HepG2 (cell line): Measurements from ENCODE around the gene ITGA2. TPM values are rescaled to one million over a fixed set of nuclear protein-coding genes. Genes with fewer than 3 reads are reported as not detected.
A peak's percentile ranks its signal among the peaks of the same experiment; 100 is the strongest.

Experiments
- ATAC-seq: fragments of 200-7000 bp; cut with Tn5 transposase; 3 replicates; pipeline ENCODE4 v1.9.1; 2020; ENCODE audit warnings: mild to moderate bottlenecking, moderate library complexity
- BruUV-seq: library from RNA; stranded (reverse); fragments of 400-500 nt; replicated peaks from 2 replicates; lab custom pipeline; 2021; lab: Mats Ljungman, UMichigan
- CTCF ChIA-PET: fragments of 300-600 bp; formaldehyde crosslinking; extraction: SDS; loops from one replicate; lab custom pipeline; 2021; ENCODE audit warnings: low total read pairs, inconsistent platforms, low intra/inter-chr PET ratio; lab: Yijun Ruan, JAX
- POLR2A ChIA-PET: fragments of 350-600 bp; sonication (Branson Sonifier 250); formaldehyde crosslinking; loops from one replicate; lab custom pipeline; 2020; ENCODE audit warnings: antibody characterized with exemption, inconsistent platforms; lab: Yijun Ruan, JAX
- DNase-seq: peaks from one replicate; pipeline ENCODE4 v3.0.0-alpha.2; 2015; ENCODE audit warnings: low spot score
- FAIRE-seq: peaks from 3 replicates; lab custom pipeline; 2011; peaks lifted over from hg19 to GRCh38; lab: Jason Lieb, UNC
- H2AFZ ChIP-seq: one replicate; pipeline ENCODE4 v1.6.1; 2011; ENCODE audit warnings: low read length, inconsistent platforms
- H3K27ac ChIP-seq: fragments of 300-600 bp; 3 replicates; pipeline ENCODE4 v1.8.0; 2011; ENCODE audit warnings: mixed run types, mild to moderate bottlenecking, mixed read lengths, low read length, inconsistent platforms; ENCODE audit not compliant: insufficient read depth; ENCODE audit errors: extremely low read length
- H3K27me3 ChIP-seq, 2 experiments: fragments of 200-600 bp in 1 of 2; 2 replicates in 1 of 2; 3 replicates in 1 of 2; pipeline versions ENCODE4 v1.6.0 to v1.8.0; 2011; ENCODE audit warnings: low read length in 2 of 2, mild to moderate bottlenecking in 2 of 2, moderate library complexity in 2 of 2, inconsistent platforms in 1 of 2; ENCODE audit not compliant: insufficient read depth in 2 of 2, control insufficient read depth in 1 of 2
- H3K36me3 ChIP-seq, 2 experiments: fragments of 200-600 bp in 1 of 2; replicated peaks in 1 of 2; 2 replicates in 1 of 2; 3 replicates in 1 of 2; pipeline versions ENCODE4 v1.5.1 to v1.8.0; 2011; ENCODE audit warnings: low read length in 2 of 2, inconsistent platforms in 1 of 2; ENCODE audit not compliant: insufficient read depth in 2 of 2, control insufficient read depth in 1 of 2
- H3K4me1 ChIP-seq: 2 replicates; pipeline ENCODE4 v1.5.1; 2012; ENCODE audit warnings: low read length, inconsistent platforms; ENCODE audit not compliant: insufficient read depth
- H3K4me2 ChIP-seq: 2 replicates; pipeline ENCODE4 v1.6.0; 2011; ENCODE audit warnings: low read depth, low read length, inconsistent platforms
- H3K4me3 ChIP-seq, 3 experiments: fragments of 200-600 bp in 1 of 3; sonication (generic), shearing (Covaris generic) in 1 of 3; replicated peaks in 1 of 3; 2 replicates each; pipeline ENCODE4 v1.5.1; 2011 to 2016; ENCODE audit warnings: low read length in 3 of 3, inconsistent platforms in 2 of 3, low read depth in 2 of 3, mild to moderate bottlenecking in 2 of 3, control low read depth in 1 of 3, mixed read lengths in 1 of 3; ENCODE audit not compliant: insufficient read depth in 1 of 3
- H3K79me2 ChIP-seq: one replicate; pipeline ENCODE4 v1.6.1; 2011; ENCODE audit warnings: low read length, inconsistent platforms; ENCODE audit not compliant: insufficient read depth
- H3K9ac ChIP-seq: 2 replicates; pipeline ENCODE4 v1.6.0; 2011; ENCODE audit warnings: mild to moderate bottlenecking, low read depth, low read length, inconsistent platforms; ENCODE audit not compliant: insufficient read depth
- H3K9me3 ChIP-seq: 2 replicates; pipeline ENCODE4 v1.5.1; 2012; ENCODE audit warnings: mild to moderate bottlenecking, low read length
- H4K20me1 ChIP-seq: 2 replicates; pipeline ENCODE4 v1.6.0; 2011; ENCODE audit warnings: inconsistent platforms, mild to moderate bottlenecking, low read length, moderate library complexity; ENCODE audit not compliant: insufficient read depth
- BRCA1 ChIP-seq: sonication (generic); formaldehyde crosslinking; IDR thresholded peaks from 2 replicates; pipeline ENCODE4 v1.4.0; 2020; ENCODE audit warnings: missing genetic modification reagents
- DBP ChIP-seq: sonication (generic); formaldehyde crosslinking; IDR thresholded peaks from 2 replicates; pipeline ENCODE4 v1.4.0; 2020; ENCODE audit warnings: missing genetic modification reagents; ENCODE audit errors: not compliant biosample characterization
- MZF1 ChIP-seq: sonication (generic); formaldehyde crosslinking; IDR thresholded peaks from 2 replicates; pipeline ENCODE4 v1.8.1; 2023; ENCODE audit warnings: mild to moderate bottlenecking, missing genetic modification reagents, borderline replicate concordance
- POLR2AphosphoS5 ChIP-seq: IDR thresholded peaks from 2 replicates; pipeline ENCODE4 v1.6.1; 2012; ENCODE audit warnings: low read depth, low read length
- RBFOX2 ChIP-seq: fragments of 200-400 bp; formaldehyde crosslinking; IDR thresholded peaks from 2 replicates; pipeline ENCODE4 v1.6.1; 2017; ENCODE audit warnings: low read depth, mild to moderate bottlenecking, low read length
- ZNF589 ChIP-seq: sonication (generic); formaldehyde crosslinking; conservative IDR thresholded peaks from 2 replicates; pipeline ENCODE4 v1.8.0; 2022; ENCODE audit warnings: mild to moderate bottlenecking, moderate library complexity, missing genetic modification reagents
- WGBS: methylation state at CpG from one replicate; pipeline ENCODE4 v1.1.6; 2017; ENCODE audit warnings: low lambda C conversion rate; 5-methylcytosine and 5-hydroxymethylcytosine counted together
- in situ Hi-C: cut with HindIII; loops from 2 replicates; pipeline ENCODE4 v1.10.0; 2017; ENCODE audit warnings: low pct_unique_long_range_greater_than_20kb; ENCODE audit not compliant: extremely low pct_ligation_motif_present
- intact Hi-C: fragments of 100-400 bp; cut with micrococcal nuclease; formaldehyde crosslinking; loops from one replicate; pipeline ENCODE4 v1.10.0; 2022; ENCODE audit not compliant: unreplicated experiment
- polyA plus RNA-seq, 8 experiments: library from polyadenylated mRNA; depleted of rRNA in 3 of 8; stranded (reverse) in 7 of 8; unstranded in 1 of 8; fragments of >200 nt; fragmentation: Illumina TruSeq in 4 of 8; extraction: Trizol in 4 of 8; gene quantifications; 2 replicates each; pipeline versions ENCODE4 v1.2.1 to v1.2.3, GENCODE V29; 2011 to 2016; ENCODE audit warnings: low read depth in 4 of 8, missing spikeins in 1 of 8, mixed read lengths in 1 of 8; ENCODE audit not compliant: insufficient read depth in 1 of 8
- total RNA-seq, 5 experiments: library from RNA; depleted of rRNA; stranded (reverse); fragments of >200 nt; fragmentation: Illumina TruSeq; extraction: Trizol; gene quantifications; 2 replicates each; pipeline ENCODE4 v1.2.3, GENCODE V29; 2016; ENCODE audit warnings: low read depth in 1 of 5
- TF ChIP-seq, protein P1 (sequence below): sonication (generic); formaldehyde crosslinking; IDR thresholded peaks from 2 replicates; pipeline ENCODE4 v1.4.0; 2020; ENCODE audit warnings: missing genetic modification reagents

Gene ITGA2
- total and polyA plus RNA-seq, 2 of the 13 experiments (the other 11 are each of a cell fraction or from before 2014, with no cell fraction given): 15.8 to 58.3 TPM

DNA sequence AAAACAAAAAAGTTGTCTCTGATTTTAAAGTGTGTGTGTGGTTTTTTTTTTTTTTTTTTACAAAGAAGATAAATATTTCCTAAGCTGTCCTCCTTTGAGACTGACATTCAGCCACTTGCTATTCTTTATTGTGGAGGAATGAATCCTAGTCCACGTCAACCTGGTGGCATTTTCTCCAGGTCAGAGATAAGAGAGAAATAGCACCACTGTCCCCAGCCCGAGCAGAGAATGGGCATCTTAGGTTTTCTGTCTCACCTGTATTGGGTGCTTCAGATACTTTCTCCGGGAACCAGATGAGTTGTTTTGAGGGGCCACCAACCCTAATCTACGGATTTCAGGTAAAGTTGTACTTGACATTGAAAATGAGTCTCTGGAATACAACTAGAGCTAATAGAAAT, 1.4 kb downstream of the ITGA2 start:
- peaks cover 5% of the 10 kb centered on the region; the same call in 1 of the 2 replicates for H4K20me1 ChIP-seq
- peak; percentile 29; the same call in 1 of the 2 replicates for TF ChIP-seq RBFOX2
- no peak for TF ChIP-seq BRCA1 (CRISPR knock-in tag)
- no peak for TF ChIP-seq DBP (CRISPR knock-in tag)
- TF ChIP-seq ZNF589 (CRISPR knock-in tag): no peak
- no peak for TF ChIP-seq POLR2AphosphoS5
- TF ChIP-seq, all 625 proteins: peak for 1
- Histone ChIP-seq H3K79me2 (peaks cover 68% of the 10 kb centered on the region), H3K36me3 (peaks cover 0 to 26% of the 10 kb centered on the region in 2 experiments; a peak in 3 of 5 replicates), H3K4me2 (peak overlapping the region; percentile 80), H3K27ac (peak overlapping the region; percentile 70), H3K4me1 (peaks cover 70% of the 10 kb centered on the region), H3K9me3 (no peaks in the 10 kb centered on the region), H3K4me3 (peak overlapping the region; percentile 87 to 91 (median 90)), H2AFZ (no peak overlapping the region), H3K9ac (peak overlapping the region; percentile 87), H3K27me3 (no peaks in the 10 kb centered on the region; a peak in 1 of 5 replicates)
- DNase-seq: no peak
- no peak for ATAC-seq
- no TSS peak for BruUV-seq
- intact Hi-C loops: no loop called here
- in situ Hi-C loops: no loop called here
- CTCF ChIA-PET: no interaction called here
- POLR2A ChIA-PET: interaction anchor here (5.1 kb wide), 1 partner anchor 34 kb away, joined by 35 read pairs; no protein-coding TSS in a partner anchor
- WGBS: 2% methylated on average over 4 of the region's 4 CpGs
- no peak for FAIRE-seq

DNA sequence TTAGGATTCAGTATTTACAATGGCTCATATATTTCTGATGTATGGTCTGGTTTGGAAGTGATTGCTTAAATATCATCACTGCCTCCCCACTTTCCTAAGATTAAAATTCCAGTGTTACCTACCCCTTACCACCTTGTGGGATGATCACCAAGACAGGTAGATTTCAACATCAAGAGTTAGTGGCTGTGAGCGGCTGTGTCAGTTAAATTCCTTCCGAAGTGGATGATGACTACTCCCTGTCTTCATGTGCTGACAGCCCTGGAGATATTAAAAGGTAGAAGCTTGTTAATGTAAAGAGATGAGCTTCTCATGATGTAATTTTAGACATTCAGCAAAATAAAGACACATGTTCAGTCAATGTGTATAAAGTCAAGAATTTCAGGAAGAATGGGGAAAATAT, 4.2 kb downstream of the ITGA2 start:
- peaks cover 5% of the 10 kb centered on the region; the same call in 1 of the 2 replicates for H4K20me1 ChIP-seq
- ATAC-seq: no peak
- H3K4me2 ChIP-seq: peak overlapping the region; percentile 80
- H3K36me3 ChIP-seq: peaks cover 0 to 29% of the 10 kb centered on the region in 2 experiments; a peak in 3 of 5 replicates
- H3K4me3 ChIP-seq: peak overlapping the region; percentile 87 to 91 (median 90); a peak in 5 of 6 replicates
- no peak for DNase-seq
- H3K9ac ChIP-seq: peak overlapping the region; percentile 87; the same call in 1 of the 2 replicates
- intact Hi-C loops: no loop called here
- no peak overlapping the region for H2AFZ ChIP-seq
- no peaks in the 10 kb centered on the region for H3K9me3 ChIP-seq
- TF ChIP-seq, protein P1, sequence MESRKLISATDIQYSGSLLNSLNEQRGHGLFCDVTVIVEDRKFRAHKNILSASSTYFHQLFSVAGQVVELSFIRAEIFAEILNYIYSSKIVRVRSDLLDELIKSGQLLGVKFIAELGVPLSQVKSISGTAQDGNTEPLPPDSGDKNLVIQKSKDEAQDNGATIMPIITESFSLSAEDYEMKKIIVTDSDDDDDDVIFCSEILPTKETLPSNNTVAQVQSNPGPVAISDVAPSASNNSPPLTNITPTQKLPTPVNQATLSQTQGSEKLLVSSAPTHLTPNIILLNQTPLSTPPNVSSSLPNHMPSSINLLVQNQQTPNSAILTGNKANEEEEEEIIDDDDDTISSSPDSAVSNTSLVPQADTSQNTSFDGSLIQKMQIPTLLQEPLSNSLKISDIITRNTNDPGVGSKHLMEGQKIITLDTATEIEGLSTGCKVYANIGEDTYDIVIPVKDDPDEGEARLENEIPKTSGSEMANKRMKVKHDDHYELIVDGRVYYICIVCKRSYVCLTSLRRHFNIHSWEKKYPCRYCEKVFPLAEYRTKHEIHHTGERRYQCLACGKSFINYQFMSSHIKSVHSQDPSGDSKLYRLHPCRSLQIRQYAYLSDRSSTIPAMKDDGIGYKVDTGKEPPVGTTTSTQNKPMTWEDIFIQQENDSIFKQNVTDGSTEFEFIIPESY (CRISPR knock-in tag): peak; percentile 94
- TF ChIP-seq MZF1 (CRISPR knock-in tag): no peak
- H3K79me2 ChIP-seq: peaks cover 93% of the 10 kb centered on the region
- peak overlapping the region; percentile 28 for H3K27ac ChIP-seq
- 90% methylated on average over 2 of the region's 2 CpGs for WGBS
- in situ Hi-C loops: no loop called here
- CTCF ChIA-PET: no interaction called here
- POLR2A ChIA-PET: no interaction called here
- BruUV-seq: no TSS peak
- H3K4me1 ChIP-seq: peaks cover 78% of the 10 kb centered on the region
- H3K27me3 ChIP-seq: no peaks in the 10 kb centered on the region; a peak in 1 of 5 replicates
- no peak for FAIRE-seq
